Myocyte (in vitro differentiated cells): Measurements from ENCODE around the gene NUB1. TPM values are rescaled to one million over a fixed set of nuclear protein-coding genes. Genes with fewer than 3 reads are reported as not detected.

Experiments used
- DNase-seq: peaks from one replicate; pipeline ENCODE4 v3.0.0-alpha.2; 2012; ENCODE audit warnings: low read depth
- total RNA-seq: library from RNA; depleted of rRNA; stranded (reverse); fragments of >200 nt; gene quantifications from 2 replicates; pipeline ENCODE4 v1.2.3, GENCODE V29; 2014

The NUB1 gene
- total RNA-seq, 1 donor from 2014 or later, result 60.7 TPM

- no peak for DNase-seq
These were observed 46.8 kb downstream of the NUB1 start for GRCh38 chr7:151388430-151388829.

- DNase-seq, result no peak
These were observed 47.6 kb downstream of the NUB1 start for GRCh38 chr7:151389096-151389767.

GRCh38 chr7:151389768-151390597, 48.4 kb downstream of the NUB1 start:
- no peak for DNase-seq

GRCh38 chr7:151390598-151391357, 49.2 kb downstream of the NUB1 start:
- DNase-seq, result no peak

- DNase-seq, result no peak
These were observed 49.7 kb downstream of the NUB1 start for GRCh38 chr7:151391358-151391730.

GRCh38 chr7:151392002-151392401, 50.4 kb downstream of the NUB1 start:
- DNase-seq, result no peak

- no peak for DNase-seq
These were observed 50.8 kb downstream of the NUB1 start for GRCh38 chr7:151392426-151392825.

GRCh38 chr7:151393031-151393977, 51.7 kb downstream of the NUB1 start:
- DNase-seq, result no peak

- DNase-seq, result no peak
These were observed 52.7 kb downstream of the NUB1 start for GRCh38 chr7:151394076-151395035.

GRCh38 chr7:151395036-151395367, 53.4 kb downstream of the NUB1 start:
- no peak for DNase-seq

GRCh38 chr7:151396328-151396970, 54.8 kb downstream of the NUB1 start:
- no peak for DNase-seq

GRCh38 chr7:151397026-151397425, 55.4 kb downstream of the NUB1 start:
- DNase-seq, result no peak

- DNase-seq, result no peak
These were observed 57.1 kb downstream of the NUB1 start for GRCh38 chr7:151398446-151399304.

- DNase-seq, result no peak
These were observed 57.6 kb downstream of the NUB1 start for GRCh38 chr7:151399305-151399601.

GRCh38 chr7:151399906-151400305, 58.3 kb downstream of the NUB1 start:
- DNase-seq, result no peak

GRCh38 chr7:151400626-151401315, 59.2 kb downstream of the NUB1 start:
- no peak for DNase-seq

- no peak for DNase-seq
These were observed 60.6 kb downstream of the NUB1 start for GRCh38 chr7:151402029-151402835.
